DMS79 treated with DMSO at 0.1 percent for 48 hours (cell line): Measurements from ENCODE around the gene TSPAN18.

Source experiments
- DNase-seq: peaks from one replicate; lab custom pipeline; 2025; lab: John Stamatoyannopoulos, UW

The TSPAN18 gene

GRCh38 chr11:44942029-44942955 is 215.5 kb downstream of the TSPAN18 start:
- no peak for DNase-seq

GRCh38 chr11:44943118-44943517 is 216.4 kb downstream of the TSPAN18 start:
- DNase-seq = peak; percentile 78

GRCh38 chr11:44943696-44944095 is 216.9 kb downstream of the TSPAN18 start:
- DNase-seq = peak; percentile 35

DNA sequence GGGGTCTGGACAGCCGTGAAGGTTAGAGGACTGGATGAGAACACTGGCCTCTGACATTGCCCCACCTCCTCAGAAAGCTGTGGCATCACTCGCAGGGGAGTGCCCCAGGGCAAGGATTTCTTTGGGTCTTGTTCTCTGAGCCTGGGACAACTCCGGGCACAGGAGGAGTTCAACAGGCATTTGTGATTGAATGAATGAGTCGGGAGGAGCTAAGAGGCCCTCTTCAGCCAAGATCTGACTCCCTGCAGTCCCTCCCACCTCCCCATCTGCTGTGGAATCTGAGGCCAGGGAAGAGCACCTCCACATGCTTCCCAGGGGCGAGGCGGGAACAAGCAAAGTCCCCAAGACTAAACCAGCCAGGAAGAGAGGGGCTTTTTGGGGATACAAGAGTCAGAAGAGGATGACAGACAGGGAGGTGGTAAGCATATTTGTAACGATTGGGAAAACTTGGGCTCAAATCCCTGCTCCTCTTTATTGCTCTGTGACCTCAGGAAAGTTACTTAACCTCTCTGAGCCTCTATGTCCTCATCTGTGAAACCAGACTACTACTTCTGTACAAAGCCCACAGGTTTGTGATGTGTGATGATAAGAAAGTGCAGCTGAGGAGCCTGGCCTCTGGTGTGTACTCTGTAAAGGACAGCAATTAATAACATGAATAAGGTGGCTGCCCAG is 217.6 kb downstream of the TSPAN18 start:
- peak; percentile 24 for DNase-seq

GRCh38 chr11:44944853-44945235 is 218.1 kb downstream of the TSPAN18 start:
- DNase-seq = no peak

DNA sequence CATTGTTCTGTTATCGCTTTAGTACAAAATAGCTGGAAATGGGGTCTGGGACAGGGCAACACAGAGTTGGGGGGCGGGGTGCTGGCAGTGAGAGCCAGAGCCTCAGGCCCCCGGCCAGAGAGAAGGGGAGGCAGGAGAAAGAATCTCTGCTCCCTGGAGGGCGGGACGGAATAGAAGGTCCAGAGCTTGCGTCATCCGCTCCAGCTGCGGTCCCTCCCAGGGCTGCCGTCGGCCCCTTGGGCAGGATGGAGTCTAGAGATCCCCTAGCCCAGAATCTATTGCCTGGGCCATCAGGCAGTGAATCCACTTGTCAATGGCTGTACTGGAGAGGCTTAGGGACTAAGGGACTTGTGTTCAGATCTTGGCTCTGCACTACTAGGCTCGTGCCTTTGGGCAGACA is 218.9 kb downstream of the TSPAN18 start:
- no peak for DNase-seq

- no peak for DNase-seq
These were observed 219.5 kb downstream of the TSPAN18 start for GRCh38 chr11:44946263-44946662.

DNA sequence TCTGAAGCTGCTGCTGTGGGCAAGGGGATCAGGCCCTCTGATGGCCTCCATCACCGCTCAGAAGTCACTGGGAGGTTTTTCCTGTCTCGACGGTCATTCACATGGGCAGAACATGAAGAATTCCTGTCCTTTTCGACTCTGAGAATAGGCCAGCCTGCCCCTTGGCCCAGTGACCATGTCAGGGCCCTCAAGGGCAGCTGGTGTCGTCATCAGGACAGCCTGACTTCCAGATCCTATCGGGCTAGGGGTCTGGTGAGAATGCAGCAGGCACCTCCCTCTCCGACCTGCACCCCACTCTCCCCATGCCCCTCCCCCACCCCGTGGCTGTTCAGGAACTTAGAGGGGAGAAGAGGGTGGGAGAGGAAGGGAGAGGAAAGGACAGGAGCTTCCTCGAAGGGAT is 220.4 kb downstream of the TSPAN18 start:
- no peak for DNase-seq

GRCh38 chr11:44948155-44948554 is 221.4 kb downstream of the TSPAN18 start:
- no peak for DNase-seq

DNA sequence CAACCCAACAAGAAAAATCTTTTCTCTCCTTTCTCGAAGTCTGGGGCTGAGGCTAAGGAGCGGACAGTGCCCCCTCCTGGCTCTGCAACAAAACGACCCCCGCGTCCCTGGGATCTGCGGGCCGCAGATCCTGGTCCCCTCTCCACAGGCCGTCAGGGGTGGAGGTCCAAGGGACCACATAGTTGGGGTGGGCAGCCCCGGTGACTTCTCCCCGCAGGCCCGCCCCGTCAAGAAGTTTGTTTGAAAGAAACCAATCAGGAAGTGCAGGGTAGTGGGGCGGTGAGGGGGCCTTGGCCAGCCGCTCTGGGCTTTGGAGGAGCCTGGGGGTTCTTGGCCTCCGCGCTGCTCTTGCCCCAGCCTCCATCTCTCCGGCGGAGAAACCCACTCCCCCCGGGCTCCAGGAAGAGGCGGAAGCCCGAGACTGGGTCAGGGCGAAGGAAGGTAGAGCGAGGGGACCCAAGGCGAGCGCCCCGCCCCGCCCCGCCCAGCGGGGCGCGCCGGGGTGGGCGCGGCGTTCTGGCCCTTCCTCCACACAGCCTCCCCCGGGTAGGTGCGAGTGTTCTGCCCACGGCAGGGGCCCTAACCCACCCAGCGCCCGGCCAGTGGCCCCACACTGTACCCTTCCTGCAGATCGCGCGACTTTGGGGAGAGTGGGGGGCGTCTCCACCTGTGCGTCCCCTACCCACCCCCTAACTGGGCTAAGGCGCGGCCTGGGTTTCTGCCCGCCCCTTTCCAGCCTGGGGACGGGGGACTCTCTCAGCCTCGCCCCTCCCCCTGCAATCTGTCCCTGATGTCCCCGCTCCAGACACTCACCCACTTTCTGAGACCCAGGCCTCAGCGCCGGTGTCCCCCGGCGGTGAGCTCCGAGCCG is 222.6 kb downstream of the TSPAN18 start:
- peak; percentile 58 for DNase-seq

GRCh38 chr11:44950031-44950624 is 223.4 kb downstream of the TSPAN18 start:
- DNase-seq = peak; percentile 29

DNA sequence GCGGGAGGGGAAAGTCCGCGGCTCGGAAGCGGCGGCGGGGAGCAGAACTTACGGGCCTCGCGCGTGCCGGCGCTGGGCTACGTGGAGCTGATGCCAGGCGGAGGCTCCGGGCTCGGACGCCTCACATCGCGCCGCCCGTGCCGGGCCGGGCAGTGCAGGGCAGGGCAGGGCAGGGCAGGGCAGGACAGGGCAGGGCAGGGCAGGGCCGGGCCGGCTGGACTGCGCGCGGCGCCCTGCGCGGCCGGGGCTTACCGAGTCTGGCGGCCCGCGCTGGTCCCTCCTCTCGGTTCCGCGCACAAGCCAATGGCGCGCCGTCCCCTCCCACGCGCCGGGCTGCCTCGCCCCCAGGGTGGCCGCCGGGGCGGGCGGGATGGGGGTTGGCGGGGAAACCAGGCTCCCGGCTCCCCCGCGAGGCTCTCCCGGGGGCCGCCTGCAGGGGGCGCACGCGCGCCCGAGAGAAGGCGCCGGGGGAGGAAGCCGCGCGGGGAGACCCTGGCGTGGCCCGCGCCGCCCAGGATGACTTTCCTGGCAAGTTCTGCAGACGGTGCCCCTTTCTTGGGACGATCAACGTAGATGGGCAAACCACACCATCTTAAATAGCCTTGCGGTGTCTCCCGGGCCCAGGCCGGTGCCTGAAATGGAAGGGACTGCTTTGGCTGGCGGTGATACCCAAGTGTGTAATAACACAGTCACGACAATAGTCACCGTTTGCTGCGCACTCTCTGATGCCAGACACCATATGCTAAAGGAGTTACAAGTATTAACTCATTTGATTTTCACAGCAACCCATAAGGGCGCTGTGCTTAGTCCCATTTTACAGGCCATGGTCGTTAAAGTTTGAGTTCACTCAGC is 224.1 kb downstream of the TSPAN18 start, which contains the start of gene TP53I11:
Gene TP53I11, minus strand, starts transcription at position 259 of the 852 bp plus-strand sequence. CDS start 12,548 bp downstream, outside the sequence.
- peak; percentile 37 for DNase-seq

DNA sequence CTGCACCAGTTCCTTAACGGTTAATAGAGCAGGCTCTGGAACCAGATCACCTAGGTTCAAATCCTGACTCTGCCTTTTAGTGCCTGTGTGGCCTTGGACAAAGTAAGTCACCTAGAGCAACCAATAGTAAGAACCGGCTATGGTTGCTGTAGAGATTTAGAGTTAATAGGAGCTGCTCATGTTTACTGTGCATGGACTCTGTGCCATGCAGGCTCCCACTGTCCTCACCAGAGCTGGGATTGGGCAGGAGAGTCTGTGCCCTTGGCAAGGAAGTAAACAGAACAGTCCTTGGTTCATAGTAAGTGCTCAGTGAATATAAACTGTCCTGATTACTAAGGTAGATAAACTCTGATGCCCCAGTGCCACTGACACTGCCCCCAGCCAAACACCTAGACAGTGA is 225.3 kb downstream of the TSPAN18 start:
- DNase-seq = no peak

- peak; percentile 56 for DNase-seq
These were observed 225.9 kb downstream of the TSPAN18 start for GRCh38 chr11:44952500-44953260.

DNA sequence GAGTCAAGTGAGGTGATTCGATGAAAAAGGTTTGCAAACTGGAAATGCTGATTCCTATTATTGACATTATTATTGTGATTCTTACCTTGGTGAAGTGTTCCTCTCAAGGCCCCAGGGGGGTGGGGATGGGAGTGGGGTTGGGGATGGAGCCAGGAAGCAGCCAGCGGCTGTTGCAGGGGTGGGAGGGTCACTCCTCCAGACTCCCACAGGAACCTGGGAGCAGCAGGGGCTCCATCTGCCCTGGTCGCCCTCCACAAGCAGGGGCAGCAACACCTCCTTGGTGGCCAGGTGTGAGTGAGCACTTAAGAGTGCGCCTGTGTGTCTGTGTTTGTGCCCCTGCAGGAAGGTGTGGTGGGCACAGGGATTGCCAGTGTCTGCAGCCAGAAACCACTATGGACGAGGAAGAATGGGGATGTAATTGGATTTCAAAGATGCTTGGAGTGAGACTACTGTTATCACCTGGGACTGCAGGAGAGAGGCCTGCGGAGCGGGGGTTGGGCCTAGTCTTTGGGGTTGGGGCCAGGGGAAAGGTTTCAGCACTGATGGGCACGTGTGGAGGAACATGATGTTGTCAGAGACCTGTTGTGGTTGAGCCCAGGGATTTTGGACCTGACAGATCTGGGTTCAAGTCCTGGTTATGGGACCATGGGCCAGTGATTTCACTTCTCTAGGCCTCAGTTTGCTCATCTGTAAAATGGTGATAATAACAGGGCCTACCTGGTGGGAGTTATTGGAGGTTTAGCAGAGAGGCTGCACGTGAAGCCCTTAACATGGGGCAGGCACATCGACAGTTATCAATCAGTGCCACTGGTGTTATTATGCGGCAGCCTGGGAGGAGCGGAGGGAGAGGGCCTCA is 227.5 kb downstream of the TSPAN18 start:
- peak; percentile 88 for DNase-seq

DNA sequence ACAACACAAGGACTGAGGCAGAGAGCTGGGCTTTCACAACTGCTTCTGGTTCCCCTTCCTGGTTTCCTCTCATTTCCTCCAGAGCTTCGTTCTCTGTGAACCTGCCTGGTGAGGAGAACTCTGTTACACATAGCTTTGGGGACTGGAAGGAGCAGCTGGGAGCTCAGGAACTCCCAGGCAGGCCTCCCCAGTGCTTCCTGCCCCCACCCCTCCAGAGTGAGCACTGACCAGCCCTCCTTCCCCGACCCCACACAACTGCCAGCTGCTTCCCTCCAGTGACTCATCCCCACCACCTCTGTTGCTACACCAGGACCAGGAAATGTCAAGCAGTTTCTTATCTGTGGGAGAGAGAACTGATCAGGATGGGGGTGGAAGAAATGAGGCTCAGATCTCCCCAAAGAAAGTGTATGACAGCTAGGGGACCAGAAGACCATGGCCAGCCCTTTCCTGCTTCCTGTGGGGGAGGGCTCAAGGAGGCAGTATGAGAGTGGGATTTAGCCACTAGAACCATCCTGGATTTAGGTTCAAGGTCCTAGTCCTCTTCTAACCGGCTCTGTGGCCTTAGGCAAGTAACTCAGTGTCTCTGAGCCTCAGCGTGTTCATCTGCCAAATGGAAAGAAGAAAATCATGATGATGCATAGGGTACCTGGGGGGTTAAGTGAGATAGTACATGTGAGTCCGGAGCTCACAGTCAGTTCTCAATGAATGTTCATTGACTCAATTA is 228.4 kb downstream of the TSPAN18 start:
- no peak for DNase-seq

GRCh38 chr11:44957040-44957515 is 230.3 kb downstream of the TSPAN18 start:
- no peak for DNase-seq
